Measurements from ENCODE around the gene MBD3L1.

The MBD3L1 gene

GRCh38 chr19:8881512-8881911 is 49.3 kb downstream of the MBD3L1 start:
- no peak for DNase-seq

DNA sequence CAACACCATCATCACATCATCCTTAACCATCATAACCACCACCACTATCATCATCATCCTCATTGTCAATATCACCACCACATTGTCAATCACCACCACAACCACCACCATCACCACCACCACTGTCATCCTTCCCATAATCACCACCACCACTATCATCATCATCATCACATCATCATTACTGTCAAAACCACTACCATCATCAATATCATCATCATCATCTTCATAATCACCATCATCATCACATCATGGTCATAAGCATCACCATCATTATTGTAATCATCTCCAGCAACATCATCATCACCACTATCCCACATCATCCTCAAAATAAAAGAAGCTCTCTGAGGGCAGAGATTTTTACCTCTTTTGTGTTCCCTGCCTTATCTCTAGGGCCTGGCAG is 52.2 kb downstream of the MBD3L1 start:
- DNase-seq = no peak

DNA sequence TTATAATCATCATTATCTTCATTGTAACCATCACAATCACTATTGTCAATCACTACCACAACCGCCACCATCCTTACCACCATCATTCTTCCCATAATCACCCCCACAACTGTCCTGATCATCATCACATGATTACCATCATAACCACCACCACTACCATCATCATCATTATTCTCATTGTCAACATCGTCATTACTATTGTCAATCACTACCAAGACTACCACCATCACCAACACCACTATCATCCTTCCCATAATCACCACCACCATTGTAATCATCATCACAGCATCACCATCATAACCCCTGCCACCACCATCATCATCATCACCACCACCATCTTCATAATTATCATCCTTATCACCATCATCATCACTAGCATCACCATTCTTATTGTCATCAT is 55.2 kb downstream of the MBD3L1 start:
- DNase-seq = no peak

DNA sequence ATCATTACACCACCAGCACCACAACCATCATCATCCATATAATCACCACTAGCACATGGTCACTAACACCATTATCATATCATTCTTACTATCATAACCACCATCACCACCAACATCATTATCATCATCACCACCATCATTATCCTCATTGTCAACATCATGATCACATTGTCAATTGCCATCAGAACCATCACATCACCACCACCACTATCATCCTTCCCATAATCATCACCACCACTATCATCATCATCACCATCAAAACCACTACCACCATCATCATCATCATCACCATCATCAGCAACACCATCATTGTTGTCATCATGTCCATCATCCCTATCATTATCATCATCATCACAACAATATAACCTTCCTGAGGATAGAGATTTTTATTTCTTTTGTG is 58.1 kb downstream of the MBD3L1 start:
- DNase-seq = no peak

Measured in T-helper 1 cell (primary cell).